Naive B cell (primary cell): ENCODE measurements around the gene NFATC2. TPM values are rescaled to one million over a fixed set of nuclear protein-coding genes. Genes with fewer than 3 reads are reported as not detected.

Source experiments
- ATAC-seq, 2 donors: fragments of 150-1000 bp; cut with Tn5 transposase; 2 replicates each; pipeline ENCODE4 v1.10.0; 2021; ENCODE audit warnings: low read depth in 2 of 2, mild to moderate bottlenecking in 2 of 2, moderate library complexity in 2 of 2
- DNase-seq: peaks from one replicate; pipeline ENCODE4 v3.0.0; 2022
- H3K27ac Mint-ChIP-seq, 6 donors: one replicate each; pipeline ENCODE4 v1.8.0; 2020 to 2022; ENCODE audit warnings: mild to moderate bottlenecking in 6 of 6, mixed read lengths in 6 of 6, moderate library complexity in 5 of 6, inconsistent platforms in 2 of 6
- H3K27me3 Mint-ChIP-seq, 3 donors: one replicate each; pipeline ENCODE4 v1.8.0; 2021 to 2022; ENCODE audit warnings: mixed read lengths in 3 of 3, mild to moderate bottlenecking in 1 of 3
- H3K36me3 Mint-ChIP-seq, 2 donors: one replicate each; pipeline ENCODE4 v1.8.0; 2020 to 2022; ENCODE audit warnings: mixed read lengths in 2 of 2, inconsistent platforms in 1 of 2, mild to moderate bottlenecking in 1 of 2
- H3K4me1 Mint-ChIP-seq, 3 donors: one replicate each; pipeline ENCODE4 v1.8.0; 2020 to 2022; ENCODE audit warnings: mixed read lengths in 3 of 3, inconsistent platforms in 1 of 3, mild to moderate bottlenecking in 1 of 3, moderate library complexity in 1 of 3
- H3K4me3 Mint-ChIP-seq, 8 donors: one replicate each; pipeline ENCODE4 v1.8.0; 2020 to 2022; ENCODE audit warnings: mild to moderate bottlenecking in 8 of 8, mixed read lengths in 8 of 8, moderate library complexity in 8 of 8, inconsistent platforms in 2 of 8
- H3K9me3 Mint-ChIP-seq, 7 donors: one replicate each; pipeline ENCODE4 v1.8.0; 2020 to 2022; ENCODE audit warnings: mixed read lengths in 7 of 7, mild to moderate bottlenecking in 5 of 7, inconsistent platforms in 2 of 7, moderate library complexity in 1 of 7
- polyA plus RNA-seq, 6 donors: library from polyadenylated mRNA; unstranded; fragments of 300-500 nt; fragmentation: Illumina TruSeq; gene quantifications; one replicate each; pipeline ENCODE4 v1.2.3, GENCODE V29; 2021; ENCODE audit warnings: low read depth in 6 of 6

The NFATC2 gene
- polyA plus RNA-seq, 6 donors from 2014 or later, result 4.6 to 22.9 (median 14.6) TPM

DNA sequence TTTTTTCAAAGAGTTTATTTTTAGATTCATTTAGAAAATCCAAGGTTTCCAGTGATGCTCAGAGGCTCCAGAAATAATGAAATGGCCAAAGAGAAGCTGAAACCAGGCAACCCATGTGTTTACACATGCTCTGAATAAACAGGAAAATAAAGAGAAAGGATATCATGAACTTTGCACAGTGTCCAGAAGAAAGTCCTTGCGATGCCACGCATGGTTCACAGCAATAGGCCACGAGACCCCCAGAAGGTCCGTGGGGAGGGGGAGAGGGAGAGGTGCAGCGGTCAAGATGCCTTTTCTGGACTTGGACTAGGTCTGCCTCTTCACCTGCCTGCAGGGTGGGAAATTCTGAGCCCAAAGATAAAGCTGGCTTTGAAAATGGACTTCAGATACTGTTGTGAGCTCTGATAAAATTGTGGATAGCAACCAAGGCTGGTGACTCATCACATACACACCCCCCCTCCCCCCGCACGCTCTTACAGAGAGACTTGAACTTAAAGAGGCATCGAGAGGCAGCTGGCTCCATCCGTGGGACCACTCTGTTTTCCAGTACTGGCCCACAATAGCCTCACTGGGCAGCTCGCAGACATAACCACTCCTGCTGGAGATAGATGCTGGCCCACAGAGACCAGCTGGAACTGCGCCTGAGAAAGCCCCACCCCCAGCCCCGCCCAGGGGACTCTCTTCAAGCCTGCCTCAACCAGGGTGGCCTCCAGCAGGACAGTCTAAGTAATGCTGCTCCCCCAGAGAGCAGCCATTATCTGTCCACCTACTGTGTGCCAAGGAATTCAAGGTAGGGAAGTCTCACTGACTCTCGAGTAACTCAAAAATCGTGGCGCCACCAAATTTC, 21.2 kb upstream of the NFATC2 start:
- Mint-ChIP-seq H3K4me1 (peaks cover 22 to 25% (median 24%) of the 10 kb centered on the region in 3 donors), H3K4me3 (peak overlapping the region in 6 of 8 donors; percentile 33 to 76 (median 51)), H3K27ac (no peak overlapping the region), H3K27me3 (peaks cover 55 to 76% (median 76%) of the 10 kb centered on the region in 3 donors), H3K9me3 (peaks cover 0 to 11% (median 5%) of the 10 kb centered on the region in 7 donors), H3K36me3 (peaks cover 4 to 12% of the 10 kb centered on the region in 2 donors)
- ATAC-seq (peak in 1 of 2 donors; percentile 25), DNase-seq (no peak)

GRCh38 chr20:51563174-51563485, 20.6 kb upstream of the NFATC2 start:
- peaks cover 0 to 5% (median 3%) of the 10 kb centered on the region in 7 donors for H3K9me3 Mint-ChIP-seq
- H3K27ac Mint-ChIP-seq, result peak overlapping the region in 1 of 6 donors; percentile 32
- no peak for ATAC-seq
- peak overlapping the region in 7 of 8 donors; percentile 33 to 81 (median 56) for H3K4me3 Mint-ChIP-seq
- peaks cover 22 to 25% (median 24%) of the 10 kb centered on the region in 3 donors for H3K4me1 Mint-ChIP-seq
- H3K36me3 Mint-ChIP-seq, result peaks cover 0 to 6% of the 10 kb centered on the region in 2 donors
- no peak for DNase-seq
- H3K27me3 Mint-ChIP-seq, result peaks cover 55 to 71% (median 70%) of the 10 kb centered on the region in 3 donors

DNA sequence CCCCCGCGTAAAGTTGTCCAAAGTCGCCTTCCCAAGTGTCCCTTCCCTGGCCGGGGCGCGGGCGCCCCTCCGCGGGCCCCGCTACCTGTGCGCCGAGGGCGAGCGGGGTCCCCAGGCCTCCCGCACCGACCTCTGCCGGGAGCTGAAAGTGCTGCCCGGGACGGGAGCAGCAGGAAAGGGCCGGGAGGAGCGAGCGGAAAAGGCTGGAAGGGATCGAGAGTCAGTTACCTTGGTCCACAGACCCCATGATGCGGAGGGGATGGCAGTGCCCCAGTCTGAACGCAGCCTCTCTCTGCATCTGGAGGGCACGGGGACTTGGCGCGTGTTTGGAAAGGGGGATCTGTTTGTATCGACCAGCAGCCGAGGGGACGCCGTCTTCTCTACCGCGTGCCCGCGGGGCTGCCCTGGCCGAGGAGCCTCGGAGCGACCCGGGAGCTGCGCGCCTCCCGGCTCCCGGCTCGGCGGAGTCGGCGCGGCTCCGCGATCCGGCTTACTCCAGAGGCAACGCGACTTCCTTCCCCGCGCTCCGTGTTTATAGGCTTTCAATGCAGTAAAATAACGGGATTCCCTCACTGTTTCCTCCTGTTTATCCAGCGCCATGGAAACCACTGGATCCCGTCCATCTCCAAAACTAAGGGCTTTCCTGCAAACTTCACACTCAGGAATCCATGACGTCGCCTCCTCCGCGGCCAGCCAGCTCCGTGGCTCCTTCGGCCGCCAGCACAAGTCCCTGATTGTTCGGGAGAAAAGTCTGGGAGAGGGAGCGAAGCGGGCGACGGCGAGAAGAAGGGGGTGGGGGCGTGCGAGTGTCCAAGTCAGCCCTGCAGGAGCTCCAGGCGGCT, 20.0 kb upstream of the NFATC2 start:
- peak overlapping the region in 1 of 6 donors; percentile 32 for H3K27ac Mint-ChIP-seq
- H3K9me3 Mint-ChIP-seq, result peaks cover 0 to 2% (median 0%) of the 10 kb centered on the region in 7 donors
- peak overlapping the region; percentile 36 to 86 (median 75) for H3K4me3 Mint-ChIP-seq
- peaks cover 53 to 70% (median 69%) of the 10 kb centered on the region in 3 donors for H3K27me3 Mint-ChIP-seq
- H3K36me3 Mint-ChIP-seq, result peaks cover 0 to under 1% of the 10 kb centered on the region in 2 donors
- peaks cover 22 to 25% (median 24%) of the 10 kb centered on the region in 3 donors for H3K4me1 Mint-ChIP-seq
- peak; percentile 48 to 52 for ATAC-seq
- DNase-seq, result peak; percentile 17

- Mint-ChIP-seq H3K27me3 (peaks cover 59 to 74% (median 74%) of the 10 kb centered on the region in 3 donors), H3K27ac (no peak overlapping the region), H3K4me1 (peaks cover 22 to 25% (median 24%) of the 10 kb centered on the region in 3 donors), H3K9me3 (peaks cover 0 to 2% (median 0%) of the 10 kb centered on the region in 7 donors), H3K4me3 (peak overlapping the region; percentile 36 to 86 (median 73)), H3K36me3 (no peaks in the 10 kb centered on the region)
- DNase-seq (no peak), ATAC-seq (no peak)
Observed at GRCh38 chr20:51562027-51562331, 19.5 kb upstream of the NFATC2 start.

GRCh38 chr20:51560550-51561307, 18.2 kb upstream of the NFATC2 start:
- Mint-ChIP-seq H3K9me3 (peaks cover 0 to 2% (median 0%) of the 10 kb centered on the region in 7 donors), H3K4me3 (peak overlapping the region in 7 of 8 donors; percentile 36 to 74 (median 62)), H3K27ac (peak overlapping the region in 1 of 6 donors; percentile 38), H3K27me3 (peaks cover 65 to 76% (median 76%) of the 10 kb centered on the region in 3 donors), H3K36me3 (no peaks in the 10 kb centered on the region), H3K4me1 (peaks cover 22 to 25% (median 24%) of the 10 kb centered on the region in 3 donors)
- no peak for DNase-seq
- no peak for ATAC-seq

GRCh38 chr20:51560042-51560441, 17.5 kb upstream of the NFATC2 start:
- Mint-ChIP-seq H3K27ac (no peak overlapping the region), H3K4me3 (no peak overlapping the region), H3K9me3 (peaks cover 0 to 2% (median 0%) of the 10 kb centered on the region in 7 donors), H3K4me1 (peaks cover 22 to 25% (median 24%) of the 10 kb centered on the region in 3 donors), H3K27me3 (peaks cover 68 to 80% (median 79%) of the 10 kb centered on the region in 3 donors), H3K36me3 (no peaks in the 10 kb centered on the region)
- no peak for DNase-seq
- ATAC-seq, result no peak

GRCh38 chr20:51554538-51555165, 12.1 kb upstream of the NFATC2 start:
- H3K27me3 Mint-ChIP-seq, result peaks cover 31 to 46% (median 44%) of the 10 kb centered on the region in 3 donors
- no peak overlapping the region for H3K4me3 Mint-ChIP-seq
- DNase-seq (no peak), ATAC-seq (no peak)
- peak overlapping the region in 1 of 6 donors; percentile 88 for H3K27ac Mint-ChIP-seq
- H3K9me3 Mint-ChIP-seq, result peaks cover 0 to 2% (median 0%) of the 10 kb centered on the region in 7 donors
- H3K4me1 Mint-ChIP-seq, result peaks cover 0 to 5% (median 4%) of the 10 kb centered on the region in 3 donors
- H3K36me3 Mint-ChIP-seq, result no peaks in the 10 kb centered on the region

DNA sequence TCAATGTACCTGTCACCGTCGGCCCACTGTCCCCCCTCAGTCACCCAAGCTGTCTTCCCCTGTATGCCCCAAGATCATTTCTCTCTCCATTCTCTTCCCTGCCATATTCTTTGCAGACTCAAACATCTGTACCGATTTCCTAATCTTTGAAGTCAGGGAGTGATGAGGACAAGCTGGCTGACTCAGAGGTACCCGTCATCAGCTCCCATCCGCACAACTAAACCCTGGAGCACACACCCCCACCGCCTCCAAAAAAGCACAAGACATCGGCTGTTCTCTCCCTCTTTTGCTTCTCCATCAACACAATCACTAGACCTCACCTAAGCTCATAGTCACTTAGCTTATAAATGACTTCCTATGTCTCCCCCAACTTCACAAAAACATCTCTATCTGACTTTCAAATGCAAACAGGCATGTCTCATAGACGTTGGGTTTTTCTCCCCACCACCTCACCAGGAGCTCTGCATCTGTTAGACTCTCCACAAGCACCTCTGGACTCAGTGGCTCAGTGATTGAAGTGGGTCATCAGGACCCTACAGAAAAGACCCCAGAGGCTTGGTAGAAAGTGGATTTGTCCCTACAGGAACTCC, 11.5 kb upstream of the NFATC2 start:
- no peak overlapping the region for H3K4me3 Mint-ChIP-seq
- H3K36me3 Mint-ChIP-seq, result no peaks in the 10 kb centered on the region
- no peak overlapping the region for H3K27ac Mint-ChIP-seq
- H3K4me1 Mint-ChIP-seq, result peaks cover 0 to 5% (median 4%) of the 10 kb centered on the region in 3 donors
- DNase-seq, result no peak
- H3K27me3 Mint-ChIP-seq, result peaks cover 25 to 39% (median 37%) of the 10 kb centered on the region in 3 donors
- no peak for ATAC-seq
- H3K9me3 Mint-ChIP-seq, result no peaks in the 10 kb centered on the region

- Mint-ChIP-seq H3K4me3 (no peak overlapping the region), H3K36me3 (no peaks in the 10 kb centered on the region), H3K9me3 (no peaks in the 10 kb centered on the region), H3K4me1 (peaks cover 0 to 5% (median 4%) of the 10 kb centered on the region in 3 donors), H3K27ac (no peak overlapping the region), H3K27me3 (peaks cover 16 to 41% (median 27%) of the 10 kb centered on the region in 3 donors)
- no peak for ATAC-seq
- DNase-seq, result no peak
Observed at GRCh38 chr20:51551186-51551585, 8.7 kb upstream of the NFATC2 start.

DNA sequence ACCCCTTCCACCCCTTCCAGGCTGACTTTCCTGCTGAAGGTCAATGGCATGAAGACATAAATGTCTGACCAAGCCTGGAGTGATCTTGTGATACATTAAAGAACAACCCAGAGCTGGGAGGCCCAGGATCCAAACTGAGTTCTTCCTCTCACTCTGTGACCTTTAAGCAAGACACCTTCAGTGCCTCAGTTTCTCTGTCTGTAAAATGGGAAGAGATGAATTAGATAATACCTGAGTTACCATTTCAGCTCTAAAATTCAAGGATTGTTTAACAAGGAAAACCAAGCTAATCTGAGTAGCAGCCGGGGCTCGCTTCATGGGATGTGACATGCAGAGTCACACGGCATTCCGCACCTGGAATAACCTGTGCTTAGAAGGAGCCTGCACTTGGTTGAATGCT, 7.0 kb upstream of the NFATC2 start:
- ATAC-seq (no peak), DNase-seq (no peak)
- Mint-ChIP-seq H3K4me3 (no peak overlapping the region), H3K27me3 (peaks cover 9 to 41% (median 14%) of the 10 kb centered on the region in 3 donors), H3K27ac (peak overlapping the region in 1 of 6 donors; percentile 25), H3K36me3 (no peaks in the 10 kb centered on the region), H3K4me1 (peaks cover 0 to 11% (median 10%) of the 10 kb centered on the region in 3 donors), H3K9me3 (peaks cover 0 to 4% (median 0%) of the 10 kb centered on the region in 7 donors)

- H3K9me3 Mint-ChIP-seq, result peaks cover 0 to 4% (median 0%) of the 10 kb centered on the region in 7 donors
- H3K27ac Mint-ChIP-seq, result no peak overlapping the region
- no peaks in the 10 kb centered on the region for H3K36me3 Mint-ChIP-seq
- H3K27me3 Mint-ChIP-seq, result peaks cover 4 to 30% (median 9%) of the 10 kb centered on the region in 3 donors
- DNase-seq (no peak), ATAC-seq (no peak)
- no peak overlapping the region for H3K4me3 Mint-ChIP-seq
- peaks cover 6 to 13% (median 11%) of the 10 kb centered on the region in 3 donors for H3K4me1 Mint-ChIP-seq
Observed at GRCh38 chr20:51547951-51548350, 5.4 kb upstream of the NFATC2 start.

- peak overlapping the region in 2 of 6 donors; percentile 13 to 81 for H3K27ac Mint-ChIP-seq
- no peaks in the 10 kb centered on the region for H3K36me3 Mint-ChIP-seq
- ATAC-seq (no peak), DNase-seq (no peak)
- peaks cover 24 to 29% (median 25%) of the 10 kb centered on the region in 3 donors for H3K4me1 Mint-ChIP-seq
- H3K4me3 Mint-ChIP-seq, result peak overlapping the region in 1 of 8 donors; percentile 87
- peaks cover 0 to 4% (median 0%) of the 10 kb centered on the region in 7 donors for H3K9me3 Mint-ChIP-seq
- peaks cover 4 to 30% (median 9%) of the 10 kb centered on the region in 3 donors for H3K27me3 Mint-ChIP-seq
Observed at GRCh38 chr20:51545515-51545914, 3.0 kb upstream of the NFATC2 start.
